Coronary artery (tissue), 2 donors: ENCODE measurements around the gene HIPK4.
"Not testable (repeated sequence)": the region's sequence is repeated elsewhere in the genome, so short reads cannot be mapped to it uniquely, and the experiment has no call there.

ENCODE experiments used
- DNase-seq: peaks from one replicate; pipeline ENCODE4 v3.0.0-alpha.2; 2017; ENCODE audit warnings: low spot score
- H3K27ac ChIP-seq, 2 donors: fragments of 200-600 bp; sonication (generic); one replicate each; pipeline ENCODE4 v1.5.1; 2016 to 2019
- H3K4me3 ChIP-seq: fragments of 200-600 bp; sonication (generic); 2 replicates; pipeline ENCODE4 v1.5.1; 2016; ENCODE audit warnings: mild to moderate bottlenecking, moderate library complexity
- TF ChIP-seq, protein P1 (sequence below): fragments of 200-600 bp; sonication (generic); IDR thresholded peaks from one replicate; pipeline ENCODE4 v1.5.1; 2019; ENCODE audit warnings: antibody characterized with exemption

The HIPK4 gene

GRCh38 chr19:40336601-40336900 is 53.4 kb downstream of the HIPK4 start:
- TF ChIP-seq, protein P1, sequence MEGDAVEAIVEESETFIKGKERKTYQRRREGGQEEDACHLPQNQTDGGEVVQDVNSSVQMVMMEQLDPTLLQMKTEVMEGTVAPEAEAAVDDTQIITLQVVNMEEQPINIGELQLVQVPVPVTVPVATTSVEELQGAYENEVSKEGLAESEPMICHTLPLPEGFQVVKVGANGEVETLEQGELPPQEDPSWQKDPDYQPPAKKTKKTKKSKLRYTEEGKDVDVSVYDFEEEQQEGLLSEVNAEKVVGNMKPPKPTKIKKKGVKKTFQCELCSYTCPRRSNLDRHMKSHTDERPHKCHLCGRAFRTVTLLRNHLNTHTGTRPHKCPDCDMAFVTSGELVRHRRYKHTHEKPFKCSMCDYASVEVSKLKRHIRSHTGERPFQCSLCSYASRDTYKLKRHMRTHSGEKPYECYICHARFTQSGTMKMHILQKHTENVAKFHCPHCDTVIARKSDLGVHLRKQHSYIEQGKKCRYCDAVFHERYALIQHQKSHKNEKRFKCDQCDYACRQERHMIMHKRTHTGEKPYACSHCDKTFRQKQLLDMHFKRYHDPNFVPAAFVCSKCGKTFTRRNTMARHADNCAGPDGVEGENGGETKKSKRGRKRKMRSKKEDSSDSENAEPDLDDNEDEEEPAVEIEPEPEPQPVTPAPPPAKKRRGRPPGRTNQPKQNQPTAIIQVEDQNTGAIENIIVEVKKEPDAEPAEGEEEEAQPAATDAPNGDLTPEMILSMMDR, result no peak
- Histone ChIP-seq H3K27ac (no peak overlapping the region), H3K4me3 (no peak overlapping the region)
- DNase-seq, result no peak

DNA sequence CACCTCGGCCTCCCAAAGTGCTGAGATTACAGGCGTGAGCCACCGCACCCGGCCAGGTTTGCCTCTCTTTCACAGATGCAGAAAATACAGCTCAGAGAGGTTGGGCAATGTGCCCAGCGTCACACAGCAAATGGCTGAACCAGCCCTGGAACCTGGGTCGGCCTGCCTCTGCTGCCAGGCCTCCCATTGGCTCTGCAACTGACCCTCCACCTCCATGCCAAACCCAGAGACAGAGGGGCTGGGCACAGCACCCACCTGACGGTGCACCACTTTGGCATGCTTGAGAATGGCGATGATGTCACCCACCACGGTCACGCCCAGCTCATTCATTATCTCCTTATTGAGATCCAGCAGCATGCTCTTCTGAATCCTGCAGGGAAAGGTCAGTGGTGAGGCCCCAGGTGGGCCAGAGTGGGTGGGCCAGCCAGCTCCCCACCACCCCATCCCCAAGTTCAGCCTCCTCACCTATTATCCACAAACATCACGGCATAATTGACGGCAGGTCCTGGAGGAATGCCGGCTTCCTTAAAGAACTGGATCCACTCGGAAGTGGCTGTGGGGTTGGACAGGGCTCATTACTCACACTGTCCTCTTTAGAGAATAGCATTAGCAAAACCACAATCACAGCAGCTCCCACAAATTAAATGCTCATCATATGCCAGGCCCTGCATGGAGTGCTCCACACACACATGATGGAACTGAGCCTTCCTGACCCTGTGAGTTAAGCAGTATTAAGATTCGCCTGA is 54.0 kb downstream of the HIPK4 start:
- TF ChIP-seq, protein P1, result no peak

DNA sequence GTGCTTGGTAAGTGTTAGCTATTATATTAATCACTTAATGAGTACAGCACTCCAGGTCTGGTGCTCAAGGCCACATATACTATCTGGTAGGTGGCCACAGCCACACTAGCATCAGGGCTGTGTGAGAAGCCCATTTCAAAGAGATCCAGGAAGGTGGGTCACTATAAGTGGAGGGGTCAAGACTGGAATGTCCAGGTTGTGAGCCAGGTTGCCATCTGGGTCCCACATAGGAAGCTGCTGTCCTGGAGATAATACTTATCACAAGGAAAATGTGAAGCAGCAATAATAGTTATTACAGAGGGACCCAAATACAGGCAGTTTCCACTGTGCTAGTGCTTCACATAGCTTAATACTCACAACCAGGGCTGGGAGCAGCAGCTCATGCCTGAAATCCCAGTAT is 54.9 kb downstream of the HIPK4 start:
- Histone ChIP-seq H3K4me3 (no peak overlapping the region), H3K27ac (no peak overlapping the region)
- TF ChIP-seq, protein P1, result no peak
- no peak for DNase-seq

More for the DNA sequence above, 54.0 kb downstream of the HIPK4 start:
- DNase-seq, result no peak
- Histone ChIP-seq H3K4me3 (no peak overlapping the region), H3K27ac (no peak overlapping the region)

DNA sequence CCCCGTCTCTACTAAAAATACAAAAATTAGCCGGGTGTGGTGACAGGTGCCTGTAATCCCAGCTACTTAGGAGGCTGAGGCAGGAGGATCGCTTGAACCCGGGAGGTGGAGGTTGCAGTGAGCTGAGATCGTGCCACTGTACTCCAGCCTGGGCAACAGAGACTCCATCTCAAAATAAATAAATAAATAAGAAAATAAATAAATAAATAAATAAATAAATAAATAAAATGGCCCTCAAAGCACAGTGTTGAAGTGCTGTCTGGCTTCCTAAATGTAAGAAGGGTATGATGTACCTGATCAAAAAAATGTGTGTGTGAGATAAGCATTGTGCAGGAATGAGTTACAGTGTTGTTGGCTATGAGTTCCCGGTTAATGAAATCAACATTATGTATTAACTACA is 56.9 kb downstream of the HIPK4 start:
- not testable (repeated sequence) for H3K27ac ChIP-seq, H3K4me3 ChIP-seq

GRCh38 chr19:40332669-40333068 is 57.3 kb downstream of the HIPK4 start:
- Histone ChIP-seq H3K4me3 (no peak overlapping the region), H3K27ac (no peak overlapping the region)
- TF ChIP-seq, protein P1, result no peak
- DNase-seq, result no peak

More for the DNA sequence above, 56.9 kb downstream of the HIPK4 start:
- DNase-seq, result not testable (repeated sequence)

DNA sequence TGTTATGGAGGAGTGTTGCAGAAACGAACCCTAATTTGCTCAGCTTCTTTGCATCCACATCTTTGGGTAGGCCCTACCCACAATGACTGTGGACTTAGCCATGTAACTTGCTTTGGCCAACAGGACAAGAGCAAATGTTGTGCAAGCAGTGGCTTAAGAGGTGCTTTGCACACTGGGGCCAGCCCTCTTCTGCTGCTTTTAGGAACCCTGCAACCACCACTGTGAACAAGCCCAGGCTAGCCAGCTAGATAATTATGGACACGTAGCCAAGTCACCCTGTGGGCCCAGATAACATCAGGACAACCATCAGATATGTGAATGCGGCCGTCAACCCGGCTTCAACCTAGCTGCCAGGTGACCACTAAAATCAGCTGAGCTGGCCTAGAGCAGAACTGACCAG is 58.9 kb downstream of the HIPK4 start:
- no peak overlapping the region for H3K27ac ChIP-seq
- H3K4me3 ChIP-seq, result no peak overlapping the region
- TF ChIP-seq, protein P1, result no peak
- DNase-seq, result no peak
